SK-N-SH (cell line): ENCODE data around the gene CCR5AS.

ENCODE experiments used
- CTCF ChIA-PET: fragments of 300-600, 350-600 bp; formaldehyde crosslinking; extraction: SDS; loops from one replicate; lab custom pipeline; 2021; lab: Yijun Ruan, JAX
- POLR2A ChIA-PET: fragments of 350-600 bp; sonication (Branson Sonifier 250); formaldehyde crosslinking; extraction: SDS; loops from one replicate; lab custom pipeline; 2020; ENCODE audit warnings: antibody characterized with exemption, inconsistent platforms; lab: Yijun Ruan, JAX
- DNase-seq: peaks from one replicate; pipeline ENCODE4 v3.0.0; 2012
- H2AFZ ChIP-seq: fragments of 200-600 bp; sonication (generic); 2 replicates; pipeline ENCODE4 v1.8.1; 2016; ENCODE audit warnings: antibody characterized with exemption, mild to moderate bottlenecking, low read depth
- H3F3A ChIP-seq: fragments of 200-600 bp; sonication (generic); replicated peaks from 2 replicates; pipeline ENCODE3; 2016; ENCODE audit warnings: antibody characterized with exemption, mild to moderate bottlenecking; ENCODE audit not compliant: insufficient read depth
- H3K27ac ChIP-seq, 2 experiments: fragments of 200-500 bp in 1 of 2; fragments of 200-600 bp in 1 of 2; sonication (Bioruptor generic) in 1 of 2; sonication (generic), shearing (Covaris generic) in 1 of 2; 2 replicates each; pipeline versions ENCODE4 v1.5.1 to v1.6.1; 2014 to 2016; ENCODE audit warnings: low read depth in 2 of 2, inconsistent platforms in 1 of 2, low read length in 1 of 2, mild to moderate bottlenecking in 1 of 2, mixed read lengths in 1 of 2
- H3K27me3 ChIP-seq: fragments of 200-600 bp; sonication (generic), shearing (Covaris generic); 2 replicates; pipeline ENCODE4 v1.6.1; 2016; ENCODE audit warnings: mixed run types; ENCODE audit not compliant: insufficient read depth
- H3K36me3 ChIP-seq, 2 experiments: fragments of 200-500 bp in 1 of 2; fragments of 200-600 bp in 1 of 2; sonication (Bioruptor generic) in 1 of 2; sonication (generic) in 1 of 2; replicated peaks in 1 of 2; 2 replicates each; pipeline versions ENCODE3 to v1.5.1; 2014 to 2016; ENCODE audit warnings: low read length in 1 of 2, mild to moderate bottlenecking in 1 of 2; ENCODE audit not compliant: insufficient read depth in 2 of 2, control insufficient read depth in 1 of 2
- H3K4me1 ChIP-seq, 2 experiments: fragments of 200-500 bp in 1 of 2; fragments of 200-600 bp in 1 of 2; sonication (Bioruptor generic) in 1 of 2; sonication (generic), shearing (Covaris generic) in 1 of 2; 2 replicates each; pipeline versions ENCODE4 v1.5.1 to v1.6.1; 2014 to 2016; ENCODE audit warnings: low read depth in 1 of 2, low read length in 1 of 2, mixed run types in 1 of 2; ENCODE audit not compliant: insufficient read depth in 2 of 2, control insufficient read depth in 1 of 2
- H3K4me2 ChIP-seq: fragments of 200-600 bp; sonication (generic), shearing (Covaris generic); 2 replicates; pipeline ENCODE4 v1.6.1; 2017; ENCODE audit warnings: mixed run types
- H3K4me3 ChIP-seq, 2 experiments: fragments of 200-500 bp in 1 of 2; fragments of 200-600 bp in 1 of 2; sonication (Bioruptor generic) in 1 of 2; sonication (generic), shearing (Covaris generic) in 1 of 2; 2 replicates each; pipeline versions ENCODE4 v1.5.1 to v1.8.1; 2014 to 2016; ENCODE audit warnings: low read depth in 2 of 2, inconsistent platforms in 1 of 2, low read length in 1 of 2, mild to moderate bottlenecking in 1 of 2, mixed read lengths in 1 of 2, moderate library complexity in 1 of 2
- H3K79me2 ChIP-seq: fragments of 200-600 bp; sonication (generic); 2 replicates; pipeline ENCODE4 v1.8.1; 2017; ENCODE audit warnings: mild to moderate bottlenecking; ENCODE audit not compliant: insufficient read depth
- H3K9ac ChIP-seq: fragments of 200-600 bp; sonication (generic); 2 replicates; pipeline ENCODE4 v1.6.1; 2017; ENCODE audit warnings: mixed run types
- H3K9me2 ChIP-seq: fragments of 200-600 bp; sonication (generic); 2 replicates; pipeline ENCODE4 v1.6.1; 2017; ENCODE audit warnings: mixed run types
- H3K9me3 ChIP-seq: fragments of 200-600 bp; sonication (generic); 2 replicates; pipeline ENCODE4 v1.6.1; 2017; ENCODE audit warnings: mixed run types, mild to moderate bottlenecking, moderate library complexity
- H4K20me1 ChIP-seq: fragments of 200-600 bp; sonication (generic); 2 replicates; pipeline ENCODE4 v1.6.1; 2017; ENCODE audit warnings: mild to moderate bottlenecking, mixed run types; ENCODE audit not compliant: insufficient read depth
- EP300 ChIP-seq, 2 experiments: IDR thresholded peaks; 2 replicates each; pipeline versions ENCODE4 v1.4.0 to v1.6.1; 2012; ENCODE audit warnings: borderline replicate concordance in 1 of 2, low read depth in 1 of 2, low read length in 1 of 2
- EZH2phosphoT487 ChIP-seq: fragments of 200-600 bp; sonication (generic); IDR thresholded peaks from 2 replicates; pipeline ENCODE4 v1.6.1; 2017; ENCODE audit warnings: low read depth, mixed run types, mild to moderate bottlenecking, antibody characterized with exemption, moderate library complexity, borderline replicate concordance
- FOSL2 ChIP-seq: IDR thresholded peaks from 2 replicates; pipeline ENCODE4 v1.4.0; 2012; ENCODE audit warnings: low read depth, mild to moderate bottlenecking, moderate library complexity, borderline replicate concordance
- FOXJ3 ChIP-seq: sonication (generic); formaldehyde crosslinking; IDR thresholded peaks from 2 replicates; pipeline ENCODE4 v1.5.1; 2020; ENCODE audit warnings: mild to moderate bottlenecking, missing genetic modification reagents
- GATA2 ChIP-seq: sonication (generic); formaldehyde crosslinking; IDR thresholded peaks from 2 replicates; pipeline ENCODE4 v1.5.0; 2020; ENCODE audit warnings: mild to moderate bottlenecking, missing genetic modification reagents
- JUND ChIP-seq: IDR thresholded peaks from 2 replicates; pipeline ENCODE4 v1.4.0; 2012
- MEF2A ChIP-seq: IDR thresholded peaks from 2 replicates; pipeline ENCODE4 v1.4.0; 2012; ENCODE audit warnings: low read depth, borderline replicate concordance
- MXI1 ChIP-seq: IDR thresholded peaks from 2 replicates; pipeline ENCODE4 v1.6.1; 2012; ENCODE audit warnings: mild to moderate bottlenecking, low read depth, low read length, improper control_type of control experiment
- NFIC ChIP-seq: IDR thresholded peaks from 2 replicates; pipeline ENCODE4 v1.4.0; 2012; ENCODE audit warnings: borderline replicate concordance
- NRF1 ChIP-seq: IDR thresholded peaks from 2 replicates; pipeline ENCODE4 v1.6.1; 2012; ENCODE audit warnings: low read depth, mild to moderate bottlenecking, low read length
- PBX3 ChIP-seq: IDR thresholded peaks from 2 replicates; pipeline ENCODE4; 2012
- POLR2AphosphoS5 ChIP-seq: IDR thresholded peaks from 2 replicates; pipeline ENCODE4 v1.6.1; 2012; ENCODE audit warnings: low read depth, low read length
- RAD21 ChIP-seq: IDR thresholded peaks from 2 replicates; pipeline ENCODE4 v1.6.1; 2012; ENCODE audit warnings: mild to moderate bottlenecking, low read length
- RCOR1 ChIP-seq: fragments of 150-350 bp; IDR thresholded peaks from 2 replicates; pipeline ENCODE4 v1.6.1; 2017; ENCODE audit warnings: antibody characterized with exemption, low read length
- RFX5 ChIP-seq: IDR thresholded peaks from 2 replicates; pipeline ENCODE4 v1.6.1; 2012; ENCODE audit warnings: mild to moderate bottlenecking, improper control_type of control experiment, low read length
- SMC3 ChIP-seq: IDR thresholded peaks from 2 replicates; pipeline ENCODE4 v1.6.1; 2012; ENCODE audit warnings: low read depth, low read length, improper control_type of control experiment
- TAF1 ChIP-seq: IDR thresholded peaks from 2 replicates; pipeline ENCODE4 v1.6.1; 2012; ENCODE audit warnings: low read depth, mild to moderate bottlenecking, low read length, moderate library complexity, borderline replicate concordance
- TCF12 ChIP-seq: IDR thresholded peaks from 2 replicates; pipeline ENCODE4 v1.4.0; 2012
- TEAD4 ChIP-seq: IDR thresholded peaks from 2 replicates; pipeline ENCODE4 v1.4.0; 2012; ENCODE audit warnings: mild to moderate bottlenecking, borderline replicate concordance; ENCODE audit not compliant: insufficient read depth
- USF1 ChIP-seq: IDR thresholded peaks from 2 replicates; pipeline ENCODE4 v1.4.0; 2012; ENCODE audit warnings: low read depth, borderline replicate concordance
- USF2 ChIP-seq: fragments of 150-350 bp; IDR thresholded peaks from 2 replicates; pipeline ENCODE4 v1.6.1; 2017; ENCODE audit warnings: antibody characterized with exemption, low read length, low read depth, borderline replicate concordance
- YY1 ChIP-seq: IDR thresholded peaks from 2 replicates; pipeline ENCODE4 v1.4.0; 2012; ENCODE audit warnings: low read depth, mild to moderate bottlenecking
- WGBS: methylation state at CpG from one replicate; pipeline ENCODE4 v1.1.6; 2017; ENCODE audit warnings: low lambda C conversion rate; 5-methylcytosine and 5-hydroxymethylcytosine counted together
- TF ChIP-seq, protein P1 (sequence below): fragments of 200-600 bp; sonication (generic); IDR thresholded peaks from 2 replicates; pipeline ENCODE4 v1.6.1; 2017; ENCODE audit warnings: antibody characterized with exemption, mild to moderate bottlenecking, moderate library complexity

Gene CCR5AS

DNA sequence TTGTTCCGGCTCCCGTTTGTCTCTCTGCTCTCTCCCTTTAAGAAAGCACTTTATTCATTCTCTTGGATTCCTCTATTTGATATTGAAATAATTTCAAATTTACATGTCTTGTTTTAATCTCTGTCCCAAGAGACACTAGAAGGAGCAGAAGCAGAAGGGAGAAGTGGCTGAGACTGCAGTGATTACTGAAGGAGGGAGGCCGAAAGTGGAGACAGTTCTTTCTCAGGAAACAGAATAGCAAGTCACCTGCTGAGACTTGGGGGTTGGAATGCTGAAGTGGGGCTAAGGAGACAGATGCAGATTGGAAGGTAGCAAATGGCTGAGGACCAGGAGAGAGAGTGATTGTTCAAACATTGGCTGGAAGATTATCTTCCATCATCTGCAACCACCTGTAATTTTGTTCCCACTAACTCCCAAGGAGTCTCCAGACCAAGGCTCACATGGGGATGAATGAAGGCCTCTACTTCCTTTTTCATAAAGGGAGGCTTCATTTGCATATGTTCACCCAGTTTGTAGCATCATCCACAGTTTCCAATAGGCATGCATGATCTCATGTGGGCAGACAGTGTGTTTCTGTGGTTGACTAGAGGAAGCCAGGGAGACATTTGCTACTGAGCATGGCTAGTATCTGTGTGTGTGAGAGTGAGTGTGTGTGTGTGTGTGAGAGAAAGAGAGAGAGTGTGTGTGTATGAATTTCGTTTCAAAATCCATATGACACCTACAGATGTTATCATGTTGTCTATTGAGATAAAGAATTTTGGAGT lies 33.8 kb upstream of the CCR5AS start:
- H3K9me3 ChIP-seq: no peaks in the 10 kb centered on the region
- H3K79me2 ChIP-seq: no peaks in the 10 kb centered on the region
- no peak overlapping the region for H3K4me2 ChIP-seq
- no peak overlapping the region for H2AFZ ChIP-seq
- no peaks in the 10 kb centered on the region for H3K27me3 ChIP-seq
- no peak overlapping the region for H3K27ac ChIP-seq
- no peaks in the 10 kb centered on the region for H3K4me1 ChIP-seq
- H3K9ac ChIP-seq: no peak overlapping the region
- H3K4me3 ChIP-seq: no peak overlapping the region
- 24% methylated on average over 4 of the region's 4 CpGs for WGBS
- H3K36me3 ChIP-seq: no peaks in the 10 kb centered on the region
- ChIA-PET CTCF (no interaction called here), POLR2A (no interaction called here)
- H3K9me2 ChIP-seq: no peaks in the 10 kb centered on the region
- no peaks in the 10 kb centered on the region for H4K20me1 ChIP-seq
- TF ChIP-seq FOXJ3 (CRISPR knock-in tag): no peak
- no peak for TF ChIP-seq TCF12
- no peak for TF ChIP-seq RCOR1
- no peak for TF ChIP-seq GATA2 (CRISPR knock-in tag)
- no peak for TF ChIP-seq EZH2phosphoT487
- no peak for TF ChIP-seq NRF1
- TF ChIP-seq RFX5: no peak
- no peak for TF ChIP-seq TEAD4
- TF ChIP-seq PBX3: no peak
- no peak for TF ChIP-seq USF2
- no peak for TF ChIP-seq YY1
- no peak for TF ChIP-seq SMC3
- no peak for TF ChIP-seq FOSL2
- DNase-seq: no peak
- no peaks in the 10 kb centered on the region for H3F3A ChIP-seq

- TF ChIP-seq PBX3: no peak
- TF ChIP-seq TAF1: no peak
- no peak for TF ChIP-seq GATA2 (CRISPR knock-in tag)
- no peak for TF ChIP-seq EP300 (IDR thresholded peaks at IDR 0.05; ENCODE audit: borderline replicate concordance in 1 of 2, low read depth in 1 of 2, low read length in 1 of 2)
- no peak for TF ChIP-seq RAD21
- no peak for TF ChIP-seq POLR2AphosphoS5
- no peak for TF ChIP-seq MXI1
- TF ChIP-seq SMC3: no peak
- no peak for TF ChIP-seq NFIC
- TF ChIP-seq MEF2A: no peak
- TF ChIP-seq FOXJ3 (CRISPR knock-in tag): no peak
- TF ChIP-seq, protein P1, sequence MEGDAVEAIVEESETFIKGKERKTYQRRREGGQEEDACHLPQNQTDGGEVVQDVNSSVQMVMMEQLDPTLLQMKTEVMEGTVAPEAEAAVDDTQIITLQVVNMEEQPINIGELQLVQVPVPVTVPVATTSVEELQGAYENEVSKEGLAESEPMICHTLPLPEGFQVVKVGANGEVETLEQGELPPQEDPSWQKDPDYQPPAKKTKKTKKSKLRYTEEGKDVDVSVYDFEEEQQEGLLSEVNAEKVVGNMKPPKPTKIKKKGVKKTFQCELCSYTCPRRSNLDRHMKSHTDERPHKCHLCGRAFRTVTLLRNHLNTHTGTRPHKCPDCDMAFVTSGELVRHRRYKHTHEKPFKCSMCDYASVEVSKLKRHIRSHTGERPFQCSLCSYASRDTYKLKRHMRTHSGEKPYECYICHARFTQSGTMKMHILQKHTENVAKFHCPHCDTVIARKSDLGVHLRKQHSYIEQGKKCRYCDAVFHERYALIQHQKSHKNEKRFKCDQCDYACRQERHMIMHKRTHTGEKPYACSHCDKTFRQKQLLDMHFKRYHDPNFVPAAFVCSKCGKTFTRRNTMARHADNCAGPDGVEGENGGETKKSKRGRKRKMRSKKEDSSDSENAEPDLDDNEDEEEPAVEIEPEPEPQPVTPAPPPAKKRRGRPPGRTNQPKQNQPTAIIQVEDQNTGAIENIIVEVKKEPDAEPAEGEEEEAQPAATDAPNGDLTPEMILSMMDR: no peak
- no peak for TF ChIP-seq FOSL2
- TF ChIP-seq USF1: no peak
- TF ChIP-seq JUND: no peak
- Histone ChIP-seq H3K4me2 (no peak overlapping the region), H3K9me2 (no peaks in the 10 kb centered on the region), H3K4me1 (no peaks in the 10 kb centered on the region), H3K36me3 (no peaks in the 10 kb centered on the region), H3K27me3 (no peaks in the 10 kb centered on the region), H3K9me3 (no peaks in the 10 kb centered on the region), H3K4me3 (no peak overlapping the region), H3K27ac (no peak overlapping the region), H4K20me1 (no peaks in the 10 kb centered on the region), H3K79me2 (no peaks in the 10 kb centered on the region), H2AFZ (no peak overlapping the region), H3K9ac (no peak overlapping the region), H3F3A (no peaks in the 10 kb centered on the region)
- no peak for DNase-seq
- ChIA-PET POLR2A (no interaction called here), CTCF (interaction anchor here (2.4 kb wide), 1 partner anchor 10 kb away, joined by 8 read pairs; no protein-coding TSS in a partner anchor)
- WGBS: 46% methylated on average over 1 of the region's 3 CpGs
Observed at GRCh38 chr3:46438831-46439230, 32.0 kb upstream of the CCR5AS start.
